Upper lobe of left lung (tissue), 6 donors: Measurements from ENCODE around the gene DCLRE1C. TPM values are rescaled to one million over a fixed set of nuclear protein-coding genes. Genes with fewer than 3 reads are reported as not detected.

Source experiments
- ATAC-seq, 2 donors: fragments of 200-7000 bp; cut with Tn5 transposase; one replicate each; pipeline ENCODE4 v1.9.1; 2022; ENCODE audit warnings: mild to moderate bottlenecking in 2 of 2, moderate library complexity in 2 of 2; ENCODE audit not compliant: low FRiP score in 2 of 2
- DNase-seq, 2 donors: peaks; one replicate each; pipeline ENCODE4 v3.0.0-alpha.2; 2019 to 2020
- H3K27ac ChIP-seq, 4 donors: fragments of 200-600 bp; sonication (generic); one replicate each; pipeline ENCODE4 v1.5.1; 2016 to 2019
- H3K27me3 ChIP-seq, 4 donors: fragments of 200-600 bp; sonication (generic); one replicate each; pipeline ENCODE4 v1.5.1; 2017 to 2019
- H3K36me3 ChIP-seq, 4 donors: fragments of 200-600 bp; sonication (generic); one replicate each; pipeline ENCODE4 v1.5.1; 2016 to 2019
- H3K4me1 ChIP-seq, 4 donors: fragments of 200-600 bp; sonication (generic); one replicate each; pipeline ENCODE4 v1.5.1; 2018 to 2019
- H3K4me3 ChIP-seq, 4 donors: fragments of 200-600 bp; sonication (generic); one replicate each; pipeline ENCODE4 v1.5.1; 2017 to 2019; ENCODE audit warnings: mild to moderate bottlenecking in 2 of 4, moderate library complexity in 1 of 4
- H3K9me3 ChIP-seq, 4 donors: fragments of 200-600 bp; sonication (generic); one replicate each; pipeline ENCODE4 v1.5.1; 2018 to 2019
- EP300 ChIP-seq, 4 donors: sonication (generic); formaldehyde crosslinking; IDR thresholded peaks; one replicate each; pipeline ENCODE4 v1.5.1; 2017; ENCODE audit warnings: antibody characterized with exemption in 4 of 4, control low read depth in 2 of 4
- POLR2A ChIP-seq, 4 donors: fragments of 450-650 bp; IDR thresholded peaks; one replicate each; pipeline ENCODE4 v1.5.1; 2016 to 2017; ENCODE audit warnings: antibody characterized with exemption in 4 of 4, mild to moderate bottlenecking in 2 of 4
- POLR2AphosphoS5 ChIP-seq, 2 donors: sonication (generic); formaldehyde crosslinking; IDR thresholded peaks; one replicate each; pipeline ENCODE4 v1.5.1; 2017; ENCODE audit warnings: antibody characterized with exemption in 2 of 2
- WGBS, 2 donors: methylation state at CpG; one replicate each; pipeline ENCODE4 v1.1.5; 2017 to 2018; 5-methylcytosine and 5-hydroxymethylcytosine counted together
- total RNA-seq, 6 donors: library from RNA; depleted of rRNA in 4 of 6; stranded (reverse); fragments of >200 nt in 4 of 6; gene quantifications; one replicate each; pipeline versions ENCODE4 v1.1.0 to v1.2.1, GENCODE V29; 2016 to 2021
- TF ChIP-seq, protein P1 (sequence below), 6 experiments: fragments of 450-650 bp in 4 of 6; fragments of 200-600 bp in 2 of 6; sonication (generic) in 2 of 6; IDR thresholded peaks; one replicate each; pipeline ENCODE4 v1.5.1; 2016 to 2019; ENCODE audit warnings: antibody characterized with exemption in 6 of 6
- donor health status: DM: no; HTN: no; CAD: no; lungs with moderate emphysema.
- donor health status: DM: no; HTN: yes; CAD: no; lungs with severe emphysema.

The DCLRE1C gene
- total RNA-seq, 6 donors from 2014 or later, result 8.8 to 19.9 (median 10.9) TPM

GRCh38 chr10:14936584-14936983 lies 17.3 kb downstream of the DCLRE1C start:
- ATAC-seq (no peak), DNase-seq (no peak)
- H3K36me3 ChIP-seq, result peaks cover 12 to 63% (median 30%) of the 10 kb centered on the region in 4 donors
- TF ChIP-seq POLR2AphosphoS5 (IDR thresholded peaks at IDR 0.05), result no peak
- no peak for TF ChIP-seq POLR2A (IDR thresholded peaks at IDR 0.05)
- TF ChIP-seq, protein P1, sequence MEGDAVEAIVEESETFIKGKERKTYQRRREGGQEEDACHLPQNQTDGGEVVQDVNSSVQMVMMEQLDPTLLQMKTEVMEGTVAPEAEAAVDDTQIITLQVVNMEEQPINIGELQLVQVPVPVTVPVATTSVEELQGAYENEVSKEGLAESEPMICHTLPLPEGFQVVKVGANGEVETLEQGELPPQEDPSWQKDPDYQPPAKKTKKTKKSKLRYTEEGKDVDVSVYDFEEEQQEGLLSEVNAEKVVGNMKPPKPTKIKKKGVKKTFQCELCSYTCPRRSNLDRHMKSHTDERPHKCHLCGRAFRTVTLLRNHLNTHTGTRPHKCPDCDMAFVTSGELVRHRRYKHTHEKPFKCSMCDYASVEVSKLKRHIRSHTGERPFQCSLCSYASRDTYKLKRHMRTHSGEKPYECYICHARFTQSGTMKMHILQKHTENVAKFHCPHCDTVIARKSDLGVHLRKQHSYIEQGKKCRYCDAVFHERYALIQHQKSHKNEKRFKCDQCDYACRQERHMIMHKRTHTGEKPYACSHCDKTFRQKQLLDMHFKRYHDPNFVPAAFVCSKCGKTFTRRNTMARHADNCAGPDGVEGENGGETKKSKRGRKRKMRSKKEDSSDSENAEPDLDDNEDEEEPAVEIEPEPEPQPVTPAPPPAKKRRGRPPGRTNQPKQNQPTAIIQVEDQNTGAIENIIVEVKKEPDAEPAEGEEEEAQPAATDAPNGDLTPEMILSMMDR (IDR thresholded peaks at IDR 0.05), result no peak
- no peak for TF ChIP-seq EP300 (IDR thresholded peaks at IDR 0.05)
- H3K9me3 ChIP-seq, result no peaks in the 10 kb centered on the region
- no peak overlapping the region for H3K4me3 ChIP-seq
- H3K27ac ChIP-seq, result no peak overlapping the region
- no peaks in the 10 kb centered on the region for H3K4me1 ChIP-seq
- no peaks in the 10 kb centered on the region for H3K27me3 ChIP-seq
- 100% methylated on average over 2 of the region's 2 CpGs for WGBS, 2 donors

DNA sequence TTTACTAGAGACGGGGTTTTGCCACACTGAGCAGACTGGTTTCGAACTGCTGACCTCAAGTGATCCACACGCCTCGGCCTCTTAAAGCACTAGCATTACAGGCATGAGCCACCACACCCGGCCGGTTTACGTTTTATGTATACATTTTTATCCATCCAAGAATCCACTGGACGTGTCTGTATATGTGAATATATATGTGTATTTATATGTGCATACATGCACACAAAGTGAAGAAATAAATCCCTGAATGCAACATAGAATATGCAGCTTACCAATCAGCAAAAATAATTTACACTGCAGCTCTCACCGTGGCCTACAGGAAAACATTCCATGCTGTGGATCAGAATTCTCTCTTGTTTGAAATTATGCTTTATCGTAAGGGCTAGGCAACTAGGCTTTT lies 23.3 kb downstream of the DCLRE1C start:
- DNase-seq, result no peak
- no peaks in the 10 kb centered on the region for H3K27me3 ChIP-seq
- WGBS, 2 donors, result 96 to 97% methylated on average over 10 of the region's 10 CpGs
- ATAC-seq, result no peak
- peaks cover 21 to 99% (median 61%) of the 10 kb centered on the region in 4 donors for H3K36me3 ChIP-seq
- no peaks in the 10 kb centered on the region for H3K9me3 ChIP-seq
- no peaks in the 10 kb centered on the region for H3K4me1 ChIP-seq
- no peak overlapping the region for H3K4me3 ChIP-seq
- TF ChIP-seq POLR2AphosphoS5 (IDR thresholded peaks at IDR 0.05), result no peak
- no peak for TF ChIP-seq EP300 (IDR thresholded peaks at IDR 0.05)
- TF ChIP-seq POLR2A (IDR thresholded peaks at IDR 0.05), result no peak
- TF ChIP-seq, protein P1 (IDR thresholded peaks at IDR 0.05), result no peak
- H3K27ac ChIP-seq, result no peak overlapping the region

DNA sequence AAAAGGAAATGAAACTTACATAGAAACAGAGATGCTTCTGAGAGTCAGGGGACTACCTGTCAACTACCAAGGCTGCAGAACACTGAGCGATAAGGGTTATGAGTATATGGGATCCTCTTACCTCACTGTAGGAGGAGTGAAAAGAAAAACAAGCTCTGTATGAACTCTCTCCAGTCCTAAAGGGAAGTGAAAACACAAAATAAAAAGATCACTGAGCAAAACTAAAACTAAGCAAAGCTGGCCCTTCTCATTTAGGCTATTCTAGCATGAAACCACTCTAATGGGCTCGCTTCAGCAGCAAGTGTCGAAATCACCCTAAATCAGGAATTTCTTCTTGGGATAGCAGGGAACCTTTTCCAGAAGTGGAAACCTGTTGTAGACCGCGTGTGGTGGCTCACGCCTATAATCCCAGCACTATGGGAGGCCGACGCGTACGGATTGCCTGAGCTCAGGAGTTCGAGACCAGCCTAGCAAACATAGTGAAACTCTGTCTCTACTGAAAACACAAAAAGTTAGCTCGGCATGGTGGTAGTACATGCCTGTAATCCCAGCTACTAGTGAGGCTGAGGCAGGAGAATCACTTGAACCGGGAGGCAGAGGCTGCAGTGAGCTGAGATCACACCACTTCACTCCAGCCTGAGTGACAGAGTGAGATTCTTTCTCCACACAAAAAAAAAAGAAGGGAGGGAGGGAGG lies 27.0 kb downstream of the DCLRE1C start:
- Histone ChIP-seq H3K36me3 (peaks cover 11 to 92% (median 53%) of the 10 kb centered on the region in 4 donors), H3K27ac (no peak overlapping the region), H3K4me1 (no peaks in the 10 kb centered on the region), H3K4me3 (no peak overlapping the region), H3K9me3 (no peaks in the 10 kb centered on the region), H3K27me3 (no peaks in the 10 kb centered on the region)
- TF ChIP-seq, protein P1 (IDR thresholded peaks at IDR 0.05), result no peak
- TF ChIP-seq POLR2A (IDR thresholded peaks at IDR 0.05), result no peak
- no peak for TF ChIP-seq EP300 (IDR thresholded peaks at IDR 0.05)
- TF ChIP-seq POLR2AphosphoS5 (IDR thresholded peaks at IDR 0.05), result no peak
- WGBS, 2 donors, result 90 to 94% methylated on average over 13 of the region's 13 CpGs
- ATAC-seq (no peak), DNase-seq (no peak)

- 81 to 87% methylated on average over 8 of the region's 8 CpGs for WGBS, 2 donors
Observed at GRCh38 chr10:14926061-14926470, 27.8 kb downstream of the DCLRE1C start.

More at GRCh38 chr10:14926061-14926470, 27.8 kb downstream of the DCLRE1C start:
- TF ChIP-seq POLR2A (IDR thresholded peaks at IDR 0.05), result no peak
- TF ChIP-seq POLR2AphosphoS5 (IDR thresholded peaks at IDR 0.05), result no peak
- no peak for TF ChIP-seq EP300 (IDR thresholded peaks at IDR 0.05)
- TF ChIP-seq, protein P1 (IDR thresholded peaks at IDR 0.05), result no peak
- Histone ChIP-seq H3K36me3 (peaks cover 9 to 92% (median 55%) of the 10 kb centered on the region in 4 donors), H3K27me3 (no peaks in the 10 kb centered on the region), H3K9me3 (no peaks in the 10 kb centered on the region), H3K4me1 (no peaks in the 10 kb centered on the region), H3K4me3 (no peak overlapping the region), H3K27ac (no peak overlapping the region)
- DNase-seq (no peak), ATAC-seq (no peak)
